Endothelial cell of umbilical vein (primary cell): ENCODE data around the gene POGZ.

ENCODE experiments used
- CTCF ChIP-seq, 2 donors: IDR thresholded peaks; 1 replicate in 1 of 2; 2 replicates in 1 of 2; pipeline ENCODE4 v1.5.1; 2011; ENCODE audit warnings: low read length in 2 of 2, mild to moderate bottlenecking in 2 of 2, moderate library complexity in 2 of 2, control low read depth in 1 of 2, inconsistent platforms in 1 of 2, low read depth in 1 of 2; ENCODE audit not compliant: insufficient read depth in 1 of 2; ENCODE audit errors: extremely low read depth in 1 of 2
- EZH2 ChIP-seq: IDR thresholded peaks from 2 replicates; pipeline ENCODE4 v1.6.1; 2012; ENCODE audit warnings: borderline replicate concordance, low read depth, mild to moderate bottlenecking, moderate library complexity, low read length, inconsistent platforms; ENCODE audit not compliant: severe bottlenecking
- MAX ChIP-seq: IDR thresholded peaks from 2 replicates; pipeline ENCODE4 v1.6.1; 2011; ENCODE audit not compliant: insufficient read depth, insufficient read length
- MYC ChIP-seq: IDR thresholded peaks from one replicate; pipeline ENCODE4 v1.6.1; 2011; ENCODE audit warnings: mild to moderate bottlenecking, low read depth, low read length
- POLR2A ChIP-seq: IDR thresholded peaks from 2 replicates; pipeline ENCODE4 v1.6.1; 2012; ENCODE audit warnings: low read depth, mild to moderate bottlenecking, control low read depth, low read length
- POLR2AphosphoS5 ChIP-seq: IDR thresholded peaks from 2 replicates; pipeline ENCODE4 v1.6.1; 2012; ENCODE audit warnings: low read depth, mild to moderate bottlenecking, control low read depth, low read length, moderate library complexity; ENCODE audit not compliant: insufficient read depth

- TF ChIP-seq CTCF (IDR thresholded peaks at IDR 0.05; ENCODE audit: extremely low read depth in 1 of 2, insufficient read depth in 1 of 2, low read depth in 1 of 2, low read length in 2 of 2) (no peak), POLR2A (no peak), MAX (no peak), POLR2AphosphoS5 (no peak), EZH2 (no peak), MYC (no peak)
Measured at GRCh38 chr1:151493042-151493441, 33.7 kb upstream of the POGZ start.
